Measurements from ENCODE around the gene NHS. TPM values are rescaled to one million over a fixed set of nuclear protein-coding genes. Genes with fewer than 3 reads are reported as not detected.

Gene NHS
- total and polyA plus RNA-seq, 2 of the 13 experiments (the other 11 are each of a cell fraction or from before 2014, with no cell fraction given), result 0.02 TPM; not detected in 1

DNA sequence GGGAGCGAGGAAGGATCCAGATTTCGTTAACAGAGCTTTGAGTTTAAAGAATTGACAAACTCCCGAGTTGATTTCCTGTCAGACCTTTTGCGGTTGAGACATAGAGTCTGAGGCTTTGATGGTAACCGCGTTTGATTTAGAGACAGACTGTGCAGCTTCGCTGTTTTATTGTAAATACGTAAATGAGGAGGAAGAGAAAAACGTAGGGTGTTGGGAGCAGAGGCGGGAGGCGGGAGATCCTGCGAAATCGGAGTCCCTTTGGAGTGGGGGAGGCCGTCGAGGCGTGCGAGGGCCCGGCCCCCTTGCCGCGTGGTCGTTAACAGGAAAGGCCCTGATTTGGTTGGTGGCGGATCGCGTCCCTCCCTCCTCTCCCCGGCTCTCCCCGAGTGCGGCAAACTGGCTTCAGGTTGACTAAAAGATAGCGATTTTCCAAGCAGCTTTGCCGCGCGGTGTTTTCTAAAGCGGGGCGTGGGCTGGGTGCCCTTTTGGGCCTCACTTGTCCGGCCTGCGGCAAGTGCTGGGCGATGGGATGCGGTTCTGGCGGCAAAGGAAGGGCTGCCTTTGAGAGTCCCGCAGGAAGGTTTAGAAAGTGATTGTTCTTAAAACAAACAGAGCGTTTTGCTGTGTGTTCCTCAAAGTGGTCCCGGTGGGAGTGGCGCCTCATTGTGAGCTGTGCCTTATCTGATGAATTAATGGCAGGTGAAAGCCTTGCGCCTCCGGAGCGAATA, 363.1 kb downstream of the NHS start (continued):
- TF ChIP-seq, protein P1, sequence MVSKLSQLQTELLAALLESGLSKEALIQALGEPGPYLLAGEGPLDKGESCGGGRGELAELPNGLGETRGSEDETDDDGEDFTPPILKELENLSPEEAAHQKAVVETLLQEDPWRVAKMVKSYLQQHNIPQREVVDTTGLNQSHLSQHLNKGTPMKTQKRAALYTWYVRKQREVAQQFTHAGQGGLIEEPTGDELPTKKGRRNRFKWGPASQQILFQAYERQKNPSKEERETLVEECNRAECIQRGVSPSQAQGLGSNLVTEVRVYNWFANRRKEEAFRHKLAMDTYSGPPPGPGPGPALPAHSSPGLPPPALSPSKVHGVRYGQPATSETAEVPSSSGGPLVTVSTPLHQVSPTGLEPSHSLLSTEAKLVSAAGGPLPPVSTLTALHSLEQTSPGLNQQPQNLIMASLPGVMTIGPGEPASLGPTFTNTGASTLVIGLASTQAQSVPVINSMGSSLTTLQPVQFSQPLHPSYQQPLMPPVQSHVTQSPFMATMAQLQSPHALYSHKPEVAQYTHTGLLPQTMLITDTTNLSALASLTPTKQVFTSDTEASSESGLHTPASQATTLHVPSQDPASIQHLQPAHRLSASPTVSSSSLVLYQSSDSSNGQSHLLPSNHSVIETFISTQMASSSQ (IDR thresholded peaks at IDR 0.05; ENCODE audit: low read depth), result no peak
- TF ChIP-seq, protein P1 (CRISPR knock-in tag; IDR thresholded peaks at IDR 0.05; ENCODE audit: borderline replicate concordance), result 0 out of 2 replicates have a peak, but pooled peaks have one; percentile 18
- TF ChIP-seq ZFY (CRISPR knock-in tag; IDR thresholded peaks at IDR 0.05) (0 out of 2 replicates have a peak, but pooled peaks have one; percentile 22), SOX6 (IDR thresholded peaks at IDR 0.05) (no peak), SOX6 (CRISPR knock-in tag; IDR thresholded peaks at IDR 0.05) (peak; percentile 53), AGO2 (optimal IDR thresholded peaks at IDR 0.05; ENCODE audit: low read depth, low read length) (peak; percentile 41), MIER2 (CRISPR knock-in tag; IDR thresholded peaks at IDR 0.05) (no peak), ZSCAN20 (CRISPR knock-in tag; IDR thresholded peaks at IDR 0.05; ENCODE audit: borderline replicate concordance) (no peak), HNRNPLL (IDR thresholded peaks at IDR 0.05; ENCODE audit: low read depth, low read length, poor library complexity, severe bottlenecking) (peak; percentile 42)
- TF ChIP-seq, protein P2, sequence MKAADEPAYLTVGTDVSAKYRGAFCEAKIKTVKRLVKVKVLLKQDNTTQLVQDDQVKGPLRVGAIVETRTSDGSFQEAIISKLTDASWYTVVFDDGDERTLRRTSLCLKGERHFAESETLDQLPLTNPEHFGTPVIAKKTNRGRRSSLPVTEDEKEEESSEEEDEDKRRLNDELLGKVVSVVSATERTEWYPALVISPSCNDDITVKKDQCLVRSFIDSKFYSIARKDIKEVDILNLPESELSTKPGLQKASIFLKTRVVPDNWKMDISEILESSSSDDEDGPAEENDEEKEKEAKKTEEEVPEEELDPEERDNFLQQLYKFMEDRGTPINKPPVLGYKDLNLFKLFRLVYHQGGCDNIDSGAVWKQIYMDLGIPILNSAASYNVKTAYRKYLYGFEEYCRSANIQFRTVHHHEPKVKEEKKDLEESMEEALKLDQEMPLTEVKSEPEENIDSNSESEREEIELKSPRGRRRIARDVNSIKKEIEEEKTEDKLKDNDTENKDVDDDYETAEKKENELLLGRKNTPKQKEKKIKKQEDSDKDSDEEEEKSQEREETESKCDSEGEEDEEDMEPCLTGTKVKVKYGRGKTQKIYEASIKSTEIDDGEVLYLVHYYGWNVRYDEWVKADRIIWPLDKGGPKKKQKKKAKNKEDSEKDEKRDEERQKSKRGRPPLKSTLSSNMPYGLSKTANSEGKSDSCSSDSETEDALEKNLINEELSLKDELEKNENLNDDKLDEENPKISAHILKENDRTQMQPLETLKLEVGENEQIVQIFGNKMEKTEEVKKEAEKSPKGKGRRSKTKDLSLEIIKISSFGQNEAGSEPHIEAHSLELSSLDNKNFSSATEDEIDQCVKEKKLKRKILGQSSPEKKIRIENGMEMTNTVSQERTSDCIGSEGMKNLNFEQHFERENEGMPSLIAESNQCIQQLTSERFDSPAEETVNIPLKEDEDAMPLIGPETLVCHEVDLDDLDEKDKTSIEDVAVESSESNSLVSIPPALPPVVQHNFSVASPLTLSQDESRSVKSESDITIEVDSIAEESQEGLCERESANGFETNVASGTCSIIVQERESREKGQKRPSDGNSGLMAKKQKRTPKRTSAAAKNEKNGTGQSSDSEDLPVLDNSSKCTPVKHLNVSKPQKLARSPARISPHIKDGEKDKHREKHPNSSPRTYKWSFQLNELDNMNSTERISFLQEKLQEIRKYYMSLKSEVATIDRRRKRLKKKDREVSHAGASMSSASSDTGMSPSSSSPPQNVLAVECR (CRISPR knock-in tag; IDR thresholded peaks at IDR 0.05; ENCODE audit: borderline replicate concordance), result peak; percentile 46; the same call in 1 of the 2 replicates
- TF ChIP-seq, protein P3, sequence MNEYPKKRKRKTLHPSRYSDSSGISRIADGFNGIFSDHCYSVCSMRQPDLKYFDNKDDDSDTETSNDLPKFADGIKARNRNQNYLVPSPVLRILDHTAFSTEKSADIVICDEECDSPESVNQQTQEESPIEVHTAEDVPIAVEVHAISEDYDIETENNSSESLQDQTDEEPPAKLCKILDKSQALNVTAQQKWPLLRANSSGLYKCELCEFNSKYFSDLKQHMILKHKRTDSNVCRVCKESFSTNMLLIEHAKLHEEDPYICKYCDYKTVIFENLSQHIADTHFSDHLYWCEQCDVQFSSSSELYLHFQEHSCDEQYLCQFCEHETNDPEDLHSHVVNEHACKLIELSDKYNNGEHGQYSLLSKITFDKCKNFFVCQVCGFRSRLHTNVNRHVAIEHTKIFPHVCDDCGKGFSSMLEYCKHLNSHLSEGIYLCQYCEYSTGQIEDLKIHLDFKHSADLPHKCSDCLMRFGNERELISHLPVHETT (CRISPR knock-in tag; conservative IDR thresholded peaks at IDR 0.05), result no peak
- TF ChIP-seq, protein P4, sequence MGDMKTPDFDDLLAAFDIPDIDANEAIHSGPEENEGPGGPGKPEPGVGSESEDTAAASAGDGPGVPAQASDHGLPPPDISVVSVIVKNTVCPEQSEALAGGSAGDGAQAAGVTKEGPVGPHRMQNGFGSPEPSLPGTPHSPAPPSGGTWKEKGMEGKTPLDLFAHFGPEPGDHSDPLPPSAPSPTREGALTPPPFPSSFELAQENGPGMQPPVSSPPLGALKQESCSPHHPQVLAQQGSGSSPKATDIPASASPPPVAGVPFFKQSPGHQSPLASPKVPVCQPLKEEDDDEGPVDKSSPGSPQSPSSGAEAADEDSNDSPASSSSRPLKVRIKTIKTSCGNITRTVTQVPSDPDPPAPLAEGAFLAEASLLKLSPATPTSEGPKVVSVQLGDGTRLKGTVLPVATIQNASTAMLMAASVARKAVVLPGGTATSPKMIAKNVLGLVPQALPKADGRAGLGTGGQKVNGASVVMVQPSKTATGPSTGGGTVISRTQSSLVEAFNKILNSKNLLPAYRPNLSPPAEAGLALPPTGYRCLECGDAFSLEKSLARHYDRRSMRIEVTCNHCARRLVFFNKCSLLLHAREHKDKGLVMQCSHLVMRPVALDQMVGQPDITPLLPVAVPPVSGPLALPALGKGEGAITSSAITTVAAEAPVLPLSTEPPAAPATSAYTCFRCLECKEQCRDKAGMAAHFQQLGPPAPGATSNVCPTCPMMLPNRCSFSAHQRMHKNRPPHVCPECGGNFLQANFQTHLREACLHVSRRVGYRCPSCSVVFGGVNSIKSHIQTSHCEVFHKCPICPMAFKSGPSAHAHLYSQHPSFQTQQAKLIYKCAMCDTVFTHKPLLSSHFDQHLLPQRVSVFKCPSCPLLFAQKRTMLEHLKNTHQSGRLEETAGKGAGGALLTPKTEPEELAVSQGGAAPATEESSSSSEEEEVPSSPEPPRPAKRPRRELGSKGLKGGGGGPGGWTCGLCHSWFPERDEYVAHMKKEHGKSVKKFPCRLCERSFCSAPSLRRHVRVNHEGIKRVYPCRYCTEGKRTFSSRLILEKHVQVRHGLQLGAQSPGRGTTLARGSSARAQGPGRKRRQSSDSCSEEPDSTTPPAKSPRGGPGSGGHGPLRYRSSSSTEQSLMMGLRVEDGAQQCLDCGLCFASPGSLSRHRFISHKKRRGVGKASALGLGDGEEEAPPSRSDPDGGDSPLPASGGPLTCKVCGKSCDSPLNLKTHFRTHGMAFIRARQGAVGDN (CRISPR knock-in tag; IDR thresholded peaks at IDR 0.05), result peak; percentile 82
